UCSD-AML1 (cell line): ENCODE measurements around the gene SUSD3.
A peak's percentile ranks its signal among the peaks of the same experiment; 100 is the strongest.
"Not testable (repeated sequence)": the region's sequence is repeated elsewhere in the genome, so short reads cannot be mapped to it uniquely, and the experiment has no call there.

Experiments used
- DNase-seq: peaks from one replicate; lab custom pipeline; 2025; ENCODE audit not compliant: unreplicated experiment; lab: John Stamatoyannopoulos, UW

SUSD3 gene

GRCh38 chr9:93091453-93092081, 33.1 kb downstream of the SUSD3 start:
- no peak for DNase-seq

GRCh38 chr9:93092251-93092991, 33.9 kb downstream of the SUSD3 start:
- DNase-seq = no peak

GRCh38 chr9:93093127-93093876, 34.8 kb downstream of the SUSD3 start:
- no peak for DNase-seq

GRCh38 chr9:93093877-93094657, 35.6 kb downstream of the SUSD3 start:
- DNase-seq = no peak

GRCh38 chr9:93094658-93095204, 36.2 kb downstream of the SUSD3 start:
- DNase-seq = peak; percentile 57

- peak; percentile 100 for DNase-seq
Measured at GRCh38 chr9:93095205-93096130, 37.0 kb downstream of the SUSD3 start.

- DNase-seq = no peak
Measured at GRCh38 chr9:93096131-93096802, 37.8 kb downstream of the SUSD3 start, which contains the start of gene CARD19. TSS of gene CARD19 (plus strand) at chr9:93096217. CDS start at chr9:93096346, 129 bp downstream.

- DNase-seq = no peak
Measured at GRCh38 chr9:93096811-93097382, 38.4 kb downstream of the SUSD3 start.

- no peak for DNase-seq
Measured at GRCh38 chr9:93097511-93098201, 39.2 kb downstream of the SUSD3 start.

- peak; percentile 91 for DNase-seq
Measured at GRCh38 chr9:93098236-93098946, 39.9 kb downstream of the SUSD3 start.

- DNase-seq = no peak
Measured at GRCh38 chr9:93099551-93100275, 41.2 kb downstream of the SUSD3 start.

- no peak for DNase-seq
Measured at GRCh38 chr9:93100276-93100636, 41.8 kb downstream of the SUSD3 start.

GRCh38 chr9:93101086-93101485, 42.6 kb downstream of the SUSD3 start:
- not testable (repeated sequence) for DNase-seq

- DNase-seq = no peak
Measured at GRCh38 chr9:93105620-93106019, 47.1 kb downstream of the SUSD3 start.

GRCh38 chr9:93107151-93107824, 48.8 kb downstream of the SUSD3 start:
- no peak for DNase-seq

GRCh38 chr9:93107825-93108161, 49.3 kb downstream of the SUSD3 start:
- DNase-seq = no peak
